Superior temporal gyrus (tissue), 1 donor: ENCODE results near the gene SLC6A6.

Experiments
- DNase-seq: peaks from one replicate; pipeline ENCODE4 v3.0.0-alpha.2; 2016; ENCODE audit errors: extremely low spot score

Gene SLC6A6

DNA sequence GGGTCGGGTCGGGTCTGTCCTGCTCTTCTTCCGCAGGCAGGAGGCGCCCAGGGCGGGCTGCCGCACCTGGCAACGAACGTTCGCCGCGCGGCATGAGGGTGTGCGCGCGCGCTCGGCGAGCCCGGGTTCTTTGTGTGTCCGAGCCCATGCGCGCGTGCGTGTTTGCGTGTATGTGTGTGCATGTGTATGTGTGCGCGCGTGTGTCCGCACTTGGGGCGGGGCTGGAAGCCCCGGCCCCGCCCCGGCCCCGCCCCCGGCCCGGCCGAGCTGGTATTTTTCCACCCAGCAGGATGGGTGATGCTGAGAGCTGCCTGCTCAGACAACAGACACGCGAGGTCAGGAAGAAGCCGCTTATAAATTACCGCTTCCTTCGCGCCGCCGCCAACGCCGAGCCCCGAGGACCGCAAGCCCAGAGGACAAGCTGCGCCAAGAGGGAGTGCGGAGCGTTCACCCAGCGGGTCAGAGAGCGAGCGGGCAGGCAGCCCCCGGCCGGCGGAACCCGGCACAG is at the start of gene SLC6A6:
Gene SLC6A6 (plus strand): TSS at position 303 of the 508 bp plus-strand sequence. CDS start 41,029 bp downstream, outside the sequence.
- DNase-seq, result peak; percentile 86

DNA sequence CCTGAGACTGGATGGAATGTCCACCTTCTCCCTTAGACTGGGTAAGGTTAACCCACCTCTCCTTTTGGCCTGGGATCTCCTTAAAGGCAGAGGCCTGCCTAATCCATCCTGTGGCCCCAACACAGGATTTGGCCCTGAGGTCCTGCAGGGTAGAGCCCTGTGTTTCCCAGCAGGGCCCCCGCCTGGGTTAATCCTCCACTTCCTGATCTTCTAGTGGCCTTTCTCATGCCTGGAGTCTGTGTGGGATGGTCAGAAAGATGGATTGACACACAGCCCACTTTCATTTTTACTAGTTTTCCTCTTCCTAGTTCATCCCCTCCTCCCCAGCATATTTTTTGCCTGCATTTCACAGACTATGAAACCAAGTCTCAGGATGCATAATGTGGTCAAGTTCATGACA is 48.9 kb upstream of the SLC6A6 start:
- no peak for DNase-seq

DNA sequence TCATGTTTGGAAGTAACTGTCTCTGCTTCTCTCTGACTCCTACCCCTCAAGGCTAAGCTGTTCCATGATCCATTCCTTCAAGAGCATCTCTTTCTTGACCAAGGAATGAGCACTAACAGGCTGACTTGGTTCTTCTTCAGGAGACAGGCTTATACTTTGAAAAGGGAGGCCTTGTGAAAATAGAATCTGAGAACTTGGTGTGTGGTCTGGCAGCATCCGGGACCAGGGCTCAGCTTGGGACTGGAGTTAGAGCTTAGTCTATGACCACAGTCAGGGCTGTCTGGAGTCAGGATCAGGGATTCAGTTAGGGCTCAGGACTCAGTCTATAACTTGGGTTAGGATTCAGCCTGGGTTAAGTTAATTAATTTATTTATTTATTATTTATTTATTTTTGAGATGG is 44.9 kb upstream of the SLC6A6 start:
- DNase-seq, result no peak

DNA sequence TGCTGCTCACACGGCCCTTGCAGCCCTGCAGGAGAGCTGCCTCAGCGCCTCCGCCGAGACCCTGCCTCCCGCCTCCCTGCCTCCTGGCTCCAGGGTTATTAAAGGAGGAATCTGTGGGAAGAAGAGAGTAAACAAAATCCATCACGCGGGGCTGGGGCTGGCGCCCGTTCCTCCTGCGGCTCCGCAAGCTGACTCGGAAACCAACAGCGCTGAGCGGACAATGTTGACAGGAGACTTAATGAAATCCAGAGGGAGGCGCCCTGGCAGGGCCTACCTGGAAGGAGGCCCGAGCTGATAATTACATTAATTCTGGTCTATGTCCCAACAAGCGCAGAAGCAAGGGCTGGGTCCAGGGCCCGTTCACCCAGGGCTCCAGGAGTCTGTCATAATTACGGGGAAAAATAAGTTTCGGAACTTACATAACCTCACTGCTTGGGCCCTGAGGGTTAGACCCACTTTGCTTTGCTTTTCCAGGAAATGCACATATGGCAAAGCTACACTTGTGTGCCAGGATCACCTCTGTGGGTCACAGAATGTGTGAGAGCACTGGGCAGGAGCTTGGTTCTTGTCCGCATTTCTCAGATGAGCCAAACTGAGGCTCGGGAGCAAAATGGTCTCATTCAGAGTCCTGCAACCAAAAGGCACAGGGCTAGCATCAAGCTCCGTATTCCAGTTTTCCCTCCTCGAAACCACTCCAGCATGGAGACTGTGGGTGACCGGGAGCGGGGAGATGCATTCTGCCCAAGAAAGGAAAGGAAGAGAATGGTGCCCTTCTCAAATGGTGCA is 43.8 kb upstream of the SLC6A6 start:
- no peak for DNase-seq

DNA sequence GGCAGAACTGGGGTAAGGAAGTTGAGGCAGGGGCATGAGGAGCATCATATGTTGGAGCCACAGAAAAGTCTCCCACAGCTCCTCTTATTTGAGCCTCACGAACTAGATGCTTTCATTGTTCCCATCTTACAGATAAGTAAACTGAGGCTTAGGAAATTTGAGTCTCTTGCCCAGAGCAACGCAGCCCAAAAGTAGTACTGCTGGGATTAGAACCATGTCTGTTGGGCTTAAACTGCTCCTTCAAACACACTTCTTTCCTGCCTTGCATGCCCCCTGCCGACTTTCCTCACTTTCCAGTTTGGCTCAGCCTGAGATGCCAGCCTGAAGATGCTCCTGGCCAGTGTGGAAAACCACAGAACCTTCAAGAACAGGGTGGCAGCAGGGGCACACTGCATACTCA is 43.1 kb upstream of the SLC6A6 start:
- no peak for DNase-seq

DNA sequence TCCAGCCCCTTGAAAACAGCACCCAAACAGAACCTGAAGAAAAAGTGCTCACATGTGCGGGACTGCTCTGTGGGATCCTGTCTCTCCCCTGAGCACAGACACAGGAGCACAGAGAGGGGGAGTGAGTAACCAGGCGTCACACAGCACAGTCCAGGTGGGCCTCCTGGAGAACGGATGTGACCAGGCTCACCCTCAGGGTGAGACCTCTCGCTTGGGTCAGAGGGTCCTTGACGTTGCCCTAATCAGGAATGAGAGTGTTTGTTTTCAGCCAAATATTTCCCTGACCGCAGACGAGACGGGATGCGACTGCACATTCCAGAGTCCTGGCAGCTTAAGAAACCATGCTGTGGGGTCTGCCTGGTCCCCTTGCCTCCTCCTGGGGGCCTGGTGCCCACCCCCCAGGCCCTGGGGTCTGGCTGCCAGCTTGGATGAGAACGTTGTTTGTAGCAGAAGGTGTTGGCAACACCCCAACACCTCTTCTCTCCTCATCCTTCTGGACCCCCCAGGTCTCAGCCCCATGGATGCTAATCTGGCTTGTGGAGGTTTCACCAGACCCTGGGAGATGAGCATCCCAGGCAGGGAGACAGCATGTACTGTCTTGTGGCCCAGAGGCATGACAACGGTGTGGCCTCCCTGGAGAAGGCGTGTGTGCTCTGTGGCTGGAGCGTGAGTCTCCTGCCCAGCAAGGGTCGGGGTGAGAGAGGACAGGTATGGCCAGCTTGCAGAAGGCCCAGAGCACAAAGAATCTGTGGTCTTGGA is 42.1 kb upstream of the SLC6A6 start:
- DNase-seq, result no peak

DNA sequence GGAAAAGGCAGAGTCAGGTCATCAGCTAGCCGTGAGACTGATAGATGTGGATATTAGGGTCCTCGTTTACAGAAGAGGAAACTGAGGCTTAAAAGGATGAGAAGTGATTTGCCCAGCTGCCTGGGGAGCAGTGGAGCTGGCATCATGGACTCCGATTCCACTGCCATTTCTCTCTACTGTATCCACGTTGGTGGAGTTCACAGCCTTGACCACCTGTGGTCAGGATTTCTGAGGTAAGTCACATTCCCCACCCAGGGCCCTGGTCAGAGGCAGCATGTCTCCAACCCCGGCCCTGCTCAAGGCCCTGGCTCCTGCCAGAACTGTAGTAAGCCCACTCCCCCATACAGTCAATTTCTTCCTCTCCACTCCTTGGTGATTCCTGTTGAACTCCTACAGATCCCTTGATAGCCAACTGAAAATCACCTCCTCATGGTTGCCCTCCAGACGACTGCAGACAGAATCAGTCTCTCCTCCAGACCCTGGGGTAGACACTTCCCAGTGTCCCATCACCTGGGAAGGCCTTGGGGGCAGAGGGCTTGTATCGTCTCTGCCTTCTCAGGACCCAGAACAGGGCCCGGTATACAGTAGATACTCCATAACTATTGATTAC is 41.2 kb upstream of the SLC6A6 start:
- DNase-seq, result no peak

DNA sequence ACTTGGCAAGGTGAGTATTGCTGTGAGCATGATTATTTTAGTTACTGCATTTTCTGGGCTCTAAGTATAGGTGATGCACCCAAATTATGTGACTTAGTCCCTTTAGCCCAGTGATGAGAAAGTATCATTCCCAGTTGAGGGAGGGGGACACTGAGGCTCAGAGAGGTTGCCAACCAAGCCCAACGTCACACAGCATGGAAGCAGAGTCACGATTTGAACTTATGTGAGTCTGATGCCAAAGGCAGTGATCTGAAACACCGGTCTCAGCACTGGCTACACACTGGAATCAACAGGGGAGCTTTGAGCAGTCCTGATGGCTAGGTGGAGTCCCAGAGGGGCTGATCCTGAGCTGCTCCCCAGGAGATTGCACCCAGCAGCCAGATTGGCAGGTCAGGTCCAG is 39.5 kb upstream of the SLC6A6 start:
- no peak for DNase-seq

DNA sequence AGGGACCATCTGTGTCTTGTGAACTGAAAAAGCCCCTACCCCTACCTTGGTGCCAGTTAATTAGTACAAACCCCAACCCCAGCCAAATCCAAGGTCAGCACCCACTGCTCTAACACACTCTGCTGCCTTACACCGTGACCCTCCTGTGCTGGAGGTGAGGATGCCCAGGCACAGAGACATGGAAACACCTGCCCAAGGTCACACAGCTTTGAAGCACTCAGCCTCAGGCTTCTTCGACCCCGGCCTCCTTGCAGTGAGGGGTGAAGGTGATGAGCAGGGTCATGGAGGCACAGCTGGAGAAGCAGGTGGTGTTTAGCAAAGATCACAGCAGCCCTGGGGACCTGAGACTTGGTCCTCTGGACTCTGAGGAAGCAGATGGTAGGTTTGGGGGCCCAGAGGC is 39.0 kb upstream of the SLC6A6 start:
- no peak for DNase-seq

DNA sequence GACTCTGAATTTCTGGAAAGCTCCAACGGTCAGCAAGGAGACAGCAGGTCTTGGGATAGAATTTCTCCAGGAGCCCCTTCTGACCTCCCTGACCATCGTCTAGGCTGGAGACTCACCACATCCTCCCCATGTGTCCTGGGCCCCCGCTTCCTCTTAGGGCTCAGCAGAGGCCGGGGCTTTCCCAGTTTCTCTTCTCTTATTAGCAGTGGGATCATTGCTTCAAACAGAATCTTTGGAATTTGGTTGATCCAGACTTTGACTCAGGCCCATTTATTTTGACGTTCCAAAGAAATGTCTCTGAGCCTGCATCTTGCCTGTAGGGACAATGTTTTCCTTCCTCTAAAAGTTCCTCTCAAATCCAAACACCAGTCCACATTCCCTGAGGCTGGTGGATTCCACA is 38.4 kb upstream of the SLC6A6 start:
- DNase-seq, result no peak

DNA sequence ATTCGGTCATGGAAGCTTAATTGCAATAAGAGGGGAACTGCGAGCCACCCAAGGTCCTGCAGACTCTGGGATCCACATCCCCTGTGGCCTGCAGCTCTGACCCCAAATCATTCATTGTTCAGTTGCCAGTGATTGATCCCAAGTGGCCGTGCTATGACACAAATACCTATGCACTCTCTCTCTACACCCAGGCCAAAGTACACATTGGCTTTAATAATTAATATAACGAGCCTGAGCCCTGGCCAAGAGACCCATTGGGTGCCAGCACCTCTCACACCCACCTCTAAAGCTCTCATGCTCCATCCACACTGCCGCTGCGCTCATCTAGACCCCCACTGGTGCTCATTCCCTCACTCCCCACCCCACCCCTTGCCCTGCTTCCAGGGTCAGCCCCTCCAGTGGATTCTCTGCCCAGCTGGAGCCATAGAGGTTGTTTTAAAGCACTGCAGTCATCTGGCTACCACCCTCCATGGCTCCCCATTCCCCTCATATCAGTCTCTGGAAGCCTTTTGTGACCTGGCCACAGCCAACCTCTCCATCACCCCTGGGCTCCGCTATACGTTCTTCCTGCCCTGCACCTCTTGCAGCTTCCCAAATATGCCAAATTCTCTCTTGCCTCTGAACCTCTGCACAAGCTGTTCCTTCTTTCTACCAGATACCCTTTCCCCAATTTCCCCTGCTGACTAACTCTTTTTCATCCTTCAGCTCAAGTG is 37.7 kb upstream of the SLC6A6 start:
- DNase-seq, result no peak

DNA sequence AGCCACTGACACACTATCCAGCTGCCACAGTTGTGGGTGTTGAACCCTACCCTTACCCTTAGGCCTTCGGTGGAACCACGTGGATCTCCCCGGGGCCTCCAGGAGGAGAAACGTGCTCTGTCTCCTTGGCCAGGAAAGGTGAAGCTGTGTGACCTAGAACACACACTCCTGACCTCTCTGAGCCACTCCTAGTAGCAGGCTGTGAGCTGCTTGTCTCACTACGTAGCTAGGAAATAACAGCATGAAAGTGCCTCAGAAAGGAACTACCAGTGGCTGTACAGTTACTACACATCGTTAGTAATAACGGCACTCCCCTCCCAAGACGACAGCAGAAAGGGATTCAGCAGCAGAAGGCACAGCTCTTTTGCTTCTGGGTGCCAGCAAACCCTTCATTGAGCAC is 36.2 kb upstream of the SLC6A6 start:
- DNase-seq, result no peak

DNA sequence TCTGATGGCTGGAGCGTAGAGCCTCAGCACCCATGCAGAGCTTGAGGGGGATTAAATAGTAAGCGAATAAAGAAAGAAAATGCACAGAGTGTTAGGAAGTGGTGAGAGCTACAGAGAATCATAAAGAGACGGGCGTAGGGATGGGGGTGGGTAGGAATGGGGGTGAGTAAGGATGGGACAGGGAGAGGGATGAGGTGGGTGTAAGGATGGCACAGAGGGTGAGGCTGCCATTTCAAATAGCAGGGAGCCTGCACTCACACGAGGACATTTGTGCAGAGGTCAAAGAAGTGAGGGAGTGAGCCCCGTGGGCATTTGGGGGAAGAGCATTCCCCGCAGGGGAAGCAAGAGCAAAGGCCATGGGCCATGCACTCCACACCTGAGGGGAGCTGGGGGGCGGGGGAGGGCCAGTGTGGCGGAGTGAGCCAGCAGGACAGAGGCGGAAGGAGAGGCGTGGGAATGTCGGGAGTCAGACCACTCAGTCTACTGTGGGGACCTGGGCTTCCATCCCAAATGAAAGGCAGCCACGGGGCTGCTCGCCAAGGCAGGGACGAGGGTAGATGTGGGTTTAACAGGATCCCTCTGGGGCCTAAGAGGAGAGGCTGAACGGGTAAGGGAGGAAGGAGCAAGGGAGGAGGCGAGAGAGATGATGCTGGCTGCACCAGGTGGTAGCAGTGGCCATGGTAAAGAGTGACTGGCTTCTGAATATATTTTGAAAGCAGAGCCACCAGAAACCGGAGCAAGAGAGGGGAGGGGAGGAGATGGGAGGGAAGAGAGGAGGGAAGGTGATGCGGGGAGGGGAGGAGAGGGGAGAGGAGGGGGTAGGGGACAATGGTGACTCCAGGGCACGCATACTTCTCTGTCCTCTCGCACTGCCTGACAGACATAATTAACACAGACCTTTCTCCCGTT is 35.2 kb upstream of the SLC6A6 start:
- no peak for DNase-seq

DNA sequence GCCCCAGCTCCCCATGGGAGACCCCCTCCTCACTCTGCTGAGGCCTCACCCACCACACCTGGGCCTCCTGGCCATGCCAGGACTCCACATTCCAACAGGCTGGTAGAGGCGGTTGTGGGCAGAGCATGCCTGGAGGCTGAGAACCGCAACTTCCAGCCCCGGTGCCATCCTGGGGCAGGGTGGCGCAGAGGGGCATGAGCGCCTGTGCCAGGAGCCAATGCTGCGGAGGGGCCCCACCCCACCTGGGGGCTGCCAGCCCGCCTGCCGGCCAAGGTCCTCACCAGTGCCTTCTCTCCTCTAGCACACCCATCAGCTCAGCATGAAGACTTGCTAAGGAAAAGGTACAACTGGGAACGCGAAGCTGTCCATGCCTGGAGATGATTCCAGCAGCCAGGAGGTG is 34.3 kb upstream of the SLC6A6 start:
- DNase-seq, result no peak

DNA sequence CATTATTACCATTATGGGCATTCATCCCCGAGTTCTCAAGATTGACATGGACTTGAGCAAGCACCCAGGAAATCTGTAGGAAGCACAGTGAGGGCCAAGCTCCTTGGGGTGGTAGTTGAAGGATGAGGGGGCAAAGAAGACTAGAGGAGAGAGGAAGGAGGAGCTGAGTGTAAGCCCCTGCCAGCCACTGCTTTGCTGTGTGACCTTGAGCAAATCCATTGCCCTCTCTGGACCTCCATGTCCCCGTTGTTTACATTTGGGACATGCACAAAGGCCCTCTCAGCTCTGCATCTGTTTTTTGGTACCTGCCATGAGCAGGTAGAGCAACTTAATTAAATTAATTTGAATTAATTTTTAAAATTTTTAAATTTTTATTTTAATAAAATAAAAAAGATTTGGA is 33.5 kb upstream of the SLC6A6 start:
- DNase-seq, result no peak

DNA sequence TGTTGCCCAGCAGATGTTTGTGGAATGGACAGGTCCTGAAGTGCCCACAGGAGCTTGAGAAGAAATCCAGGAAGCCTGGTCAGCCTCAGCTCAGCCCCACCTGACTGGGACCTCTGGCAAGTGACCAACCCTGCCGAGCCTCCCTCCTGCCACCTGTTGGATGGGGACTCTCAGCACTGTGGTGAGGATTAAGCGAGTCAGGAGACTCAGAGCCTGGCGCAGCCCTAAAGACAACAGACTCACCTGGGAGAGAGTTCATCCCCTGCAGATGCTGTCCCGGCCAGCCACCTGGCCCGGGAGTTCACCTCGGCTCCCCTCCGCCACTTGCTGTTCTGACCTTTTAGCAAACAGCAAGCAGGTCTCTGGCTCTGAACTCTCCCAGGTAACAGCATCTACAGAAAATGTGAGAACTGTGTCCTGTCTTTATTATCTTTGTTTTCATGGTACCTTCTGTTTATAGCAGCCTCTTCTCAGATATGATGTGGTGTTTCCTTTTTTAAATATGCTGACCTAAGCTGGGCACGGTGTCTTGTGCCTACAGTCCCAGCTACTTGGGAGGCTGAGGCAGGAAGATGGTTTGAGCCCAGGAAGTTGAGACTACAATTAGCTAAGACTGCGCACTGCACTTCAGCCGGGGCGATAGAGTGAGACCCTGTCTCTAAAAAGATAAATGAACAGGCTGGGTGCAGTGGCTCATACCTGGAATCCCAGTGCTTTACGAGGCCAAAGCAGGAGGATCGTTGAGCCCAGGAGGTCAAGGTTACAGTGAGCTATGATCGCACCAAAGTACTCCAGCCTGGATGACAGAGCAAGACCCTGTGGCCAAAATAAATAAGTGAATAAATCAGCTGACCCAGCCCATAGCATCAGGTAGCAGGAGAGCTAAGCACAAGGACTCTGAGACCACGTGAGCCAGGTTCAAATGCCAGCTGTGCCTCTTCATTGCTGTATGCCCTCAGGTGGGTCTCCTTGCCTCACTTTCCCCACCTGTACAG is 32.4 kb upstream of the SLC6A6 start:
- DNase-seq, result no peak

DNA sequence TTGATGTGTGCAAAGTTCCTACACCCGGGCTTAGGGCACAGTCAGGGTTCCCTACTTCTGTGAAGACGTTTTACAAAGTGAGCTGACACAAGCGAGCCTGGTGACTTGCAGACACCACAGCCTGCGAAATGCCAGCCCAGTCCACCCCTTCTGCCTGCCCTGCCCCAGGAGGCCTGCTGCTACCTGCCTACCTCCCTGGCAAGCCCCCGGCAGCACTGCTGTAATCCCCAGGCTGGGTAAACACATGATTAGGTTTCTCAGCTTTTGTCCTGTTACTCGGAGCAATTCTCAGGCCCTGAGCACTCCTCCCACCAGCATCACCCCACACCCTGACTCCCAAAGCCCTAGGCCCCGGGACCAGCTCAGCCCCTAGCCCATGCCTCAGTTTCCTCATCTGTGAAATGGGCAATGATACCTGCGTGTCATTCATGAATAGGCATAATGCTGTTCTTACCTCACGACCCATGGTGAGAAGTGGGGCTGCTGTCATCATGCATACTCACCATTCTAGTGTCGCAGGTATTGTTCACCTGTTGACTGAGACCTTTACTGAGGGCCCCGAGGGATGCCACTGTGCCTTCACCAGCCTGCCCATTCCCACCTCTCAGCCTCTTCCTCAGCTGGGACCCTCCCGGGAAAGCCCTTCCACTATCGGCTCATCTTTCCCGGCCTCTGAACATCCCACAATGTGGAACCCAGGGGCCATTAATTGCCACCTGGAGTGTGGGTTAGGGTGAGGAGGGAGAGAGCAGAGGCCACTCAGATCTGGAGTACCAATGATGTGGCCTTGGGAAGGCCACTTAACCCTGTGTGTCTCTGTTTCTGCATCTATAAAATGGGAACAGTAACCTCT is 31.5 kb upstream of the SLC6A6 start:
- DNase-seq, result no peak

DNA sequence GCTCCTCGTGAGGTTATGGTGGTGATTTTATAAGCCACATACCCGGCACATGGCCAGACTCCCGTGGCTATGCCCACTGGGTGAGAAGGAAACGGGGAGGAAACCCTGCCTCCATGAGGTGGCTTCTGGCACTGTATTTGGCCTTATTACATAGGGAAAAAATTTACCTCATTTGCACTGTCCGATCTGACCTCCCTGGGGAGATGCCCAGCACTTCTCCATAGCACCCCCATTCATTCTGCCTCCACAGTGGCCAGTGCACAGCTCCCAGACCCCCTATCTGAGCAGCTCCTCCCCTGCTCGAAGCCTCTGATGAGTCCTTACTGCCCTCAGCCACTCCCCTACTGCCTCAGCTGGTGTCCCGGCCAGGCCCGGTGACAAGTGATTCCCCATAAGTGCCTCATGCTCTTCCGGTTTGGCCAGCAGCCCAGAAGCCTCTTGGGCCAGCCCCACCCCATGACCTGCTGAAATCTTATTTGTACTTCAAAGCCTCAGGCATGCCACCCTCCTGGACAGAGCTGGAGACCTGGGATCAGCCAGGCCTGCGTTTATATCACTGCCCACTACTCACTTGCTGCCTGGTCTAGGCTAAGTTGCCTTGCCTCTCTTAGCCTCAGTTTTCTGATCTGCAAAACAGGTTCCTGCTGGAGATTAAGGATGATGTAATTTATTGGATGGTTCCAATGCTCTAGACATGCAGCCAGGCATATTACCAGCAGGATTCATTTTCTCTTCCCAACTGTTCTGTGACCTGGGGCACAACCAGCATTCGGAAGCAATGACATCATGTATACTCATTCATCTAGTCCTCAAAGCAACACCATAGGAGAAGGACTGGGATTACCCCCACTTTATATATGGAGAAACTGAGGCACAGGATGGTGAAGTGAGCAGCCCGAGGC is 30.6 kb upstream of the SLC6A6 start:
- no peak for DNase-seq
